Activated naive CD8-positive, alpha-beta T cell treated with anti-CD3 and anti-CD28 coated beads, Interleukin-2, amount 50 U/mL, for 24 hours (primary cell): Measurements from ENCODE around the gene EFHD1.
"Not testable (repeated sequence)": the region's sequence is repeated elsewhere in the genome, so short reads cannot be mapped to it uniquely, and the experiment has no call there.

Source experiments
- ATAC-seq: fragments of 150-1000 bp; cut with Tn5 transposase; one replicate; pipeline ENCODE4 v1.10.0; 2021
- DNase-seq: peaks from one replicate; pipeline ENCODE4 v3.0.0; 2021
- H3K27ac Mint-ChIP-seq: one replicate; pipeline ENCODE4 v1.8.0; 2021; ENCODE audit warnings: mild to moderate bottlenecking, mixed read lengths
- H3K27me3 Mint-ChIP-seq: one replicate; pipeline ENCODE4 v1.8.0; 2021; ENCODE audit warnings: mixed read lengths
- H3K36me3 Mint-ChIP-seq: one replicate; pipeline ENCODE4 v1.8.0; 2021; ENCODE audit warnings: low read depth, mixed read lengths
- H3K4me1 Mint-ChIP-seq: one replicate; pipeline ENCODE4 v1.8.0; 2021; ENCODE audit warnings: mixed read lengths
- H3K4me3 Mint-ChIP-seq: one replicate; pipeline ENCODE4 v1.8.0; 2021; ENCODE audit warnings: mild to moderate bottlenecking, moderate library complexity, mixed read lengths
- H3K9me3 Mint-ChIP-seq: one replicate; pipeline ENCODE4 v1.8.0; 2021; ENCODE audit warnings: mixed read lengths

The EFHD1 gene

DNA sequence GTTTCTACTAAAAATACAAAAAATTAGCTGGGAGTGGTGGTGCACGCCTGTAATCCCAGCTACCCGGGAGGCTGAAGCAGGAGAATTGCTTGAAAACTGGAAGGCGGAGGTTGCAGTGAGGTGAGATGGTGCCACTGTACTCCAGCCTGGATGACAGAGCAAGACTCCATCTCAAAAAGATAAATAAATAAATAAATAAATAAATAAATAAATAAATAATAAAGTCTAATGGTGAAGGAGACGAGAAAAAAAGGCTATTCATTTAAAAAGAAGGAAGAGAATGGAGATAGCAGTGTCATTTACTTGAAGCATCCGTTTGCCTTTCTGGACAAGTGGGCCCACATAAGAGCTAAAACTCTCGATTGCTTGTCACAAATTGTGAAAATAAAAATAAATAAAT is 52.0 kb downstream of the EFHD1 start:
- not testable (repeated sequence) for ATAC-seq, H3K27me3 Mint-ChIP-seq, H3K4me3 Mint-ChIP-seq, H3K36me3 Mint-ChIP-seq, DNase-seq, H3K27ac Mint-ChIP-seq, H3K4me1 Mint-ChIP-seq, H3K9me3 Mint-ChIP-seq

DNA sequence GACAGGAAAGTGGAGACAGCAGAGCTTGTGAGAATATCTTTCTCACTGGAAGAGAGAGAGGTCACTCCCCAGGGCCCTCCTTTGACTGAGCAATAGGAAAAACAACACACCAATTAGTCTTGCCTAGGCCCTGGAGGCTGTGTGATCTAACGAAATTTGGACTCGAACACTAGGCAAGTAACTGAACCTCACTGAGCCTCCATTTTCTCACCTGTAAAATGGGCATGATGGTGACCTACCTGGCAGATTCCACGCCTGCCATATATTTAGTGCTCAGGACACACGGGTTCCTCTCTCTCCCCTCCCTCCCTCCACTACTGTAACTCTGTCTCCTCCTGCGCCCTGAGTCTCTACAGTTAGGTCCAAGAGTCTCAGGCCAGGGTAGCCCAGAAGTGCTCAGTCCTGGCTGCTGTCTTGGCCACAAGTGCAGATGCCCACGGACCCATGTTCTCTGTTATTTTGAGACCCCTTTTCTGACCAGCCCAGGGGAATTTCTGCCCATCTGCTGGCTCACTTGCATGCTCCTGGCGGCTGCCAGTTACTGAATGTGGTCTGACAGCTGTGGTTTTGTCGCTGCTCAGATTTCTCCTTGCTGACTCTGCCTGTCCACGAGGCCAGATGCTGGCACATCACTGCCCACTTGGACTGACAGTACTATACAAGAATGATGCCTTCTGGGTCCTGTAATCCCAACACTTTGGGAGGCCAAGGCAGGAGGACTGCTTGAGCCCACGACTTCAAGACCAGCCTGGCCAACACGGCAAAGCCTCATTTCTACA is 54.2 kb downstream of the EFHD1 start:
- ATAC-seq (no peak), DNase-seq (no peak)
- H3K27ac Mint-ChIP-seq: no peak overlapping the region
- no peak overlapping the region for H3K4me3 Mint-ChIP-seq
- H3K27me3 Mint-ChIP-seq: no peaks in the 10 kb centered on the region
- H3K4me1 Mint-ChIP-seq: no peaks in the 10 kb centered on the region
- H3K9me3 Mint-ChIP-seq: no peaks in the 10 kb centered on the region
- no peaks in the 10 kb centered on the region for H3K36me3 Mint-ChIP-seq

DNA sequence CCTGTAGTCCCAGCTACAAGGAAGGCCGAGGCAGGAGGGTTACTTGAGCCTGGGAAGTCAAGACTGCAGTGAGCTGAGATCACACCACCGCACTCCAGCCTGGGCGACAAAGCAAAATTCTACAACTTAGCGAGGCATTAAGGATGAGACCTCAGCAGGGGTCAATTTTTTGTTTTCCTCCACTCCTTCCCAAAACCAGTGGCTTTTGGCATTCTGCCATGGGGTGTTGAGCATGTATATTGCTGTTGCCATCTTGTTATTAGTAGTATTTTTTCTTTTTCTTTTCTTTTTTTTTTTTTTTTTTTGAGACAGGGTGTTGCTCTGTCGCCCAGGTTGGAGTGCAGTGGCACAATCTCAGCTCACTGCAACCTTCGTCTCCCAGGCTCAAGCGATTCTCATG is 54.8 kb downstream of the EFHD1 start:
- ATAC-seq: no peak
- Mint-ChIP-seq H3K27ac (no peak overlapping the region), H3K4me1 (no peaks in the 10 kb centered on the region)

DNA sequence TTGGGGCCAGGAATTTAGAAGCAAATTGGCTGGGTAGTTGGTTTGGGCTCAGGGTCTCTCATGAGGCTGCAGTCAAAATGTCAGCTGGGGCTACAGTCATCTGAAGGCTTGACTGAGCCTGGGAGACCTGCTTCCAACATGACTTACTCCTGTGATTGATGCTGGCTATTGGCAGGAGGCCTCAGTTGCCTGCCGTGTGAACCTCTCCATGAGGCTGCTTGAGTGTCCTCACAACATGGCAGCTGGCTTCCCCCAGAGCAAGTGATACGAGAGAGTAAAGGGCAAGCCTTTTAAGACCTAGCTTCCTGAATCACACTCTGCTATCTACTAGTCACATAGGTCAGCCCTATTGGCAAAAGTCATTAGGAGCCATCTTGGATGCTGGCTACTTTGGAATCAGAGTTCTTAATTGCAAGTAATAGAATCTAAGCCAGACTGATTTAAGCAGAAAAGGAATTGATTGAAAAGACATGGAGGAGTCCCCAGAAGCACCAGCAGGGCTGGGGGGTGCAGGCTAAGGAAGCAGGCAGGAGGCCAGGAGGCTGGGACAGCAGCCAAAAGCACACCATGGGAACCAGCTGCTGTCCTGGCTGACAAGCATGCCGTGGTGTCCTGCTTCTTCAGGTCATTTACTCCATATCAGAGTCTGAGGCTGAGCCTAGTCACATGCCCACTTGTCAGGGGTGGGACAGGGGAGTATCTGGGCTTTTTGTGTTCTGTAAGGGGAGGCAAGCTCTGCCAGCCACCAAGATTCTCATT is 55.9 kb downstream of the EFHD1 start:
- ATAC-seq (no peak), DNase-seq (no peak)
- Mint-ChIP-seq H3K9me3 (no peaks in the 10 kb centered on the region), H3K27me3 (no peaks in the 10 kb centered on the region), H3K27ac (no peak overlapping the region), H3K4me1 (no peaks in the 10 kb centered on the region), H3K36me3 (no peaks in the 10 kb centered on the region), H3K4me3 (no peak overlapping the region)

More for the DNA sequence above, 54.8 kb downstream of the EFHD1 start:
- H3K27me3 Mint-ChIP-seq: no peaks in the 10 kb centered on the region
- no peak for DNase-seq
- no peaks in the 10 kb centered on the region for H3K9me3 Mint-ChIP-seq
- H3K36me3 Mint-ChIP-seq: no peaks in the 10 kb centered on the region
- no peak overlapping the region for H3K4me3 Mint-ChIP-seq

DNA sequence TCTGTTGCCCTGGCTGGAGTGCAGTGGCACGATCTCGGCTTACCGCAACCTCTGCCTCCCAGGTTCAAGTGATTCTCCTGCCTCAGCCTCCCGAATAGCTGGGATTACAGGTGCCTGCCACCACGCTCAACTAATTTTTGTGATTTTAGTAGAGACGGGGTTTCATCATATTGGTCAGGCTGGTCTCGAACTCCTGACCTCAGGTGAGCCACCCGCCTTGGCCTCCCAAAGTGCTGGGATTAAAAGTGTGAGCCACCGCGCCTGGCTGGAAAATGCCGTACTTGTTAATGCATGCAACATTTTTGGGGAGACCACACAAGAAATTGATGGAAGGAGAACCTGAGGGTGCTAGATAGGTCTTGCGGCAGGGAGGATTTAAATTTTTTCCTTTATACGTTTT is 57.7 kb downstream of the EFHD1 start:
- DNase-seq, H3K4me3 Mint-ChIP-seq, H3K27me3 Mint-ChIP-seq, H3K27ac Mint-ChIP-seq, H3K4me1 Mint-ChIP-seq, ATAC-seq, H3K36me3 Mint-ChIP-seq, H3K9me3 Mint-ChIP-seq: not testable (repeated sequence)

DNA sequence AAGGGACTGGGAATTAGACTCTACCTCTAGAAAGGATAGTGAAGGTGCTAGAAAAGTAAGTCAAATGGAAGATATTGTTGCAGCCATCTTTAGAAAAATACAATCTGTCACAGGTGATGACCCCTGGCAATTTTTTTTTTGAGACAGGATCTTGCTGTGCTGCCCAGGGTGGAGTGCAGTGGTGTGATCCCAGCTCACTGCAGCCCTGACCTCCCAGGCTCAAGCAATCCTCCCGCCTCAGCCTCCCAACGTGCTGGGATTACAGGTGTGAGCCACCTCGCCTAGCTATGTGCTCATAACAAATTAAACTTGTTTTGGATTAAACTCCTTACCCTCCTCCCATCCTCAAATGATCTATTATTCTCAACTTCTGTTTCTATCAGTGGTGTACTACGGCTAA is 59.9 kb downstream of the EFHD1 start:
- H3K36me3 Mint-ChIP-seq: no peaks in the 10 kb centered on the region
- no peak for DNase-seq
- peaks cover 6% of the 10 kb centered on the region for H3K9me3 Mint-ChIP-seq
- H3K27me3 Mint-ChIP-seq: no peaks in the 10 kb centered on the region
- no peak overlapping the region for H3K27ac Mint-ChIP-seq
- H3K4me3 Mint-ChIP-seq: no peak overlapping the region
- no peak for ATAC-seq
- H3K4me1 Mint-ChIP-seq: peaks cover 5% of the 10 kb centered on the region

DNA sequence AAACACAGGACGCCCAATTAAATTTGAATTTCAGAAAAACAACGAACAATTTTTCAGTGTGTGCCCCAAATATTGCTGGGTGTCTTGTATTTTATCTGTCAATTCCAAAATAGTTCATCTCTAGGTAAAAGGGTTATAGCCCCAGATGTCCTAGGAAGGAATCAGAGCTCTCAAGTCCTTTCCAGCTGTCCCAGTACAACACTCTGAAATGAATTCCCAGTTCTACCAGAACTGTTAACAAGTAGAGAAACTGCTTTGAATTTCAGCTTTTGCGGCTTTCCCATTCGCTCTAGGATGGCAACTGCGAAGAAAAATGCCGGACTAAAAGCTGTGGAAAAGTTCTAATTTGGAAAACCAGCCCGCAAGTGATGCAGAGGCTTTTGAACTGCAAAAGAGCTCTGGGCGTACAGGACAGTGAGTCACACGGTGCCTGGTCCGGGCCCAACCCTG is 63.2 kb downstream of the EFHD1 start:
- Mint-ChIP-seq H3K4me3 (peak overlapping the region; percentile 95), H3K9me3 (peaks cover 6% of the 10 kb centered on the region), H3K4me1 (peaks cover 29% of the 10 kb centered on the region), H3K36me3 (peaks cover 19% of the 10 kb centered on the region), H3K27ac (peak overlapping the region; percentile 69), H3K27me3 (no peaks in the 10 kb centered on the region)
- DNase-seq: no peak
- no peak for ATAC-seq

DNA sequence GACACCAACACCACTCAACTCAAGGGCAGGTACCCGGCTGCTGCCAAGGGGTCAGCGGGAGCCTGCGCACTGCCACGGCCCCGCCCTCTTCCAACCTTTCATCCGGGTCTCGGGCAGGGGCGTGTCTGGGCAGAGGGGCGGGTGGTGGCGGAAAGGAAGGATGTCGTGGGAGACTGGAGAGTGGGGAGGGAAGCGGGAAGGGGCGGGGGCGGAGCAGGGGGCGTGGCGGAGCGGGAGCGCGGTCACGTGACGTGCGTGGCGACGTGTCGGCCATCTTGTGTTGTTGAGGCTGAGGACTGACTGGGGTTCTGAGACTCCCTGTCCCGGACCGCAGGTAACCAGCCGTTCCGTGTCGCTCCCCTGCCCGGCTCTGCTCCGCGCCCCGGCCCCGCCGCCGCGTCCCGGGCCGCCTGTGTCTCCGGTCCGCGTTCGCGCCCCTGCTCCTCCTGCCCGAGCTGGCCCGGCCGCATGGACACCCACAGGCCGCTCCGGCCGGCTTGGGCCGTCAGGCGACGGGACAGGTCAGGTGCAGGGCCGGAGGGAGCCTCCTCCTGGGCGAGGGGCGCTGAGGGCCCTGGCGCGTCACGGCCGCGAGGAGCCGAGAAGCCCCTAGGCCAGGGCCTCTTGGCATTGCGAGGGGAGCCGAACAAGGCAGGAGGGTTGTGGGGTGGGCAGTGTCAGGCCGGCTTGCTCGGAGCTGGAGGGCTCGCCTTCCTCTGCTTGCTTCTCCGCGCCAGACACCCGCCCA is 63.8 kb downstream of the EFHD1 start, which contains the start of gene GIGYF2:
TSS of gene GIGYF2 (plus strand) at position 273 of the 748 bp plus-strand sequence. CDS start 37,867 bp downstream, outside the sequence.
- H3K9me3 Mint-ChIP-seq: peaks cover 6% of the 10 kb centered on the region
- H3K4me1 Mint-ChIP-seq: peaks cover 30% of the 10 kb centered on the region
- H3K27ac Mint-ChIP-seq: peak within 1 kb of the TSS; percentile 91
- H3K36me3 Mint-ChIP-seq: peaks cover 19% of the 10 kb centered on the region
- H3K27me3 Mint-ChIP-seq: no peaks in the 10 kb centered on the region
- ATAC-seq (peak; percentile 95), DNase-seq (peak; percentile 96)
- peak within 1 kb of the TSS; percentile 95 for H3K4me3 Mint-ChIP-seq

DNA sequence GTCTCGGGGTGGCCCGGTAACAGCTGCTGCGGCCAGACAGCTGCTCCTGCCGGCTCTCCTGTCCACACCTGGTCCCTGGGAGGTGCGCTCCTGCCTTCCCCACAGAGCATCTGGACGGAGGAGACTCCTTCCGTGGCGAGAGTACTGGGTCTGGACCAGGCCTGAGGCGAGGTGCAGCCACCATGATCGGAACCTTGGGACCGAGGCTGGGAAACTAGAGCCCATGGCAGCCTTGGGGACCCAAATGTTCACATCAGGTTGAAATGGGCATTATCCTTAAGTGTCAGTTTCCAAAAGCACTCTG is 64.4 kb downstream of the EFHD1 start:
- Mint-ChIP-seq H3K9me3 (peaks cover 6% of the 10 kb centered on the region), H3K27ac (peak overlapping the region; percentile 91), H3K27me3 (no peaks in the 10 kb centered on the region), H3K36me3 (peaks cover 23% of the 10 kb centered on the region), H3K4me1 (peaks cover 32% of the 10 kb centered on the region), H3K4me3 (peak overlapping the region; percentile 95)
- DNase-seq (peak; percentile 27), ATAC-seq (no peak)

DNA sequence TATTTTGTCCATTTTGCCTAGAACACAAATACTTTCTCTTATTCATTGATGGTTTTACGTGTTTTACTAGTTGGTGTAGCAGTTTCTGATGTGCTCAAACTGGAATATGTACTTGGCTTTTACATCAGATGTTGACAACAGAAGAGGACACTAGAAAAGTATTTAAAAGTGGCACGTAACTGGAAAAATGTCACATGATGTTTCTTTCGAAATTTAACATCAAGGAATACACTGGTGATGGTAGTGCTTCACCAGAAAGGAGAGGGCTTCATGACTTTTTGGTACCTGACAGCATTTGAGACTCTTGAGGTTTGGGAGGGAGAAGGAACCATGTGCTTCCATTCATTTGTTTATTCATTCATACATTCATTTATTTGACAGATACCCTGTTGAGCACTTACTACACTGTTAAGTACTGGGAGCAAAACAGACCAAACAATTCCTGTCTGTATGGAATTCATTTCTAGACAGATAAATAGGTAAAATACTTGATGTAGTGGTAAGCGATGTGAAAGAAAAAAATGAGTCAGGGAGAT is 65.2 kb downstream of the EFHD1 start:
- DNase-seq (no peak), ATAC-seq (no peak)
- Mint-ChIP-seq H3K4me1 (peaks cover 35% of the 10 kb centered on the region), H3K9me3 (peaks cover 6% of the 10 kb centered on the region), H3K36me3 (peaks cover 26% of the 10 kb centered on the region), H3K27ac (peak overlapping the region; percentile 52), H3K4me3 (peak overlapping the region; percentile 95), H3K27me3 (no peaks in the 10 kb centered on the region)

DNA sequence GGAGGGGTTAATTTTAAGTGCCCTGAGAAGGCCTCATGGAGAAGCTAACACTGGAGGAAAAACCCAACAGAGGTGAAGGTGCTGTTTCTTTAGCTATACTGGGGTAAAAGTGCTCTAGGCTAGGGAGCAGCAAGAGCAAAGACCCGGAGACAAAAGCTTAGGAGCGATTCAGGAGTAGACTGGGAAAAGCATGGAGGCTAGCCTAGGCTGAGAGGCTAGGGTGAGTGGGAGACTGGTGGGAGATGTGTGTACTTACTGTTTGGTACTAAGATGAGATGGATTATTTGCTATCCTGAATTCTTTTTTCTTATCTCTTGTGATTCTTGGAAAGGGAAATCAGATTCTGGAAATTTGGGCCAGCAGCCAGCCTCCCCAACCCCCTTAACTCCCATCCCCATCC is 65.7 kb downstream of the EFHD1 start:
- Mint-ChIP-seq H3K27me3 (no peaks in the 10 kb centered on the region), H3K36me3 (peaks cover 31% of the 10 kb centered on the region), H3K4me3 (peak overlapping the region; percentile 95), H3K27ac (peak overlapping the region; percentile 52), H3K9me3 (peaks cover 6% of the 10 kb centered on the region), H3K4me1 (peaks cover 38% of the 10 kb centered on the region)
- no peak for DNase-seq
- ATAC-seq: no peak

DNA sequence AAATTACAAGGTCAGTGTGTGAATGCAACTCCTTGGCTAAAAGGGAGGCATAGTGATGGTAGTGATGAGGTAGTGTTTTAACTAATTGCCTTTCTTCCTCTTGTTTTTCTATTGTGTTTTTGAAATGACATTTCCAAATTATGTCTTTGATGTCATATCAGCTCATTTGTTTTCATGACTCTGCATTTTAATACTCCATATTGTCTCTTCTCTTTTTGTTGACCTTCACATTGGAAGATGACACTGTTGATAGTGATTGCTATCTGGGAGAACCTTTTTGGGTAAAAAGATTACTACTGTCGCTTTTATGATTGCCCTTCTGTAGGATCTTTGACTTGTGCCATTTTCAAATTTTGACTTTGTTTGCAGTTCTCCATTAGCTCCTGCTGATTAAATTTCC is 66.8 kb downstream of the EFHD1 start:
- Mint-ChIP-seq H3K27ac (peak overlapping the region; percentile 6), H3K36me3 (peaks cover 38% of the 10 kb centered on the region), H3K4me1 (peaks cover 38% of the 10 kb centered on the region), H3K27me3 (no peaks in the 10 kb centered on the region), H3K4me3 (peak overlapping the region; percentile 41), H3K9me3 (no peaks in the 10 kb centered on the region)
- no peak for DNase-seq
- ATAC-seq: no peak

DNA sequence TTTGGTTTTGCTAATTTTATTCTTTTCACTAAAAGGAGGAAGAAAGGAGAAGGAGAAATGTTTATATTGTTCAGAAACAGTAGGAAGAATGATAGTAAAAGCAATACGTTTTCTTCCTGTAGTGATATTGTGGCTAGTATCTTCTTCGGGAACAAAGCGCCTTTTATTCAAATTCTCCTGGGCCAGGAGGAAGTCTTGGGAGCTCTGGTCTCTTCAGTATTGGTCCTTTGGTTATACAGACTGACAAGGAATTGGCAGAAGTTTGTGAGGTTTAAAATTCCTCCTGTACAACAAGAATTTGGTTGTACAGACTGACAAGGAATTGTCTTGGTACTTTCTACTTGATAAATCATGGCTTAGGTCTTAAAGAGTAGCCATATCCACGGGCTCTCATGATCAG is 73.7 kb downstream of the EFHD1 start:
- Mint-ChIP-seq H3K36me3 (peaks cover 49% of the 10 kb centered on the region), H3K9me3 (no peaks in the 10 kb centered on the region)
- ATAC-seq: no peak

DNA sequence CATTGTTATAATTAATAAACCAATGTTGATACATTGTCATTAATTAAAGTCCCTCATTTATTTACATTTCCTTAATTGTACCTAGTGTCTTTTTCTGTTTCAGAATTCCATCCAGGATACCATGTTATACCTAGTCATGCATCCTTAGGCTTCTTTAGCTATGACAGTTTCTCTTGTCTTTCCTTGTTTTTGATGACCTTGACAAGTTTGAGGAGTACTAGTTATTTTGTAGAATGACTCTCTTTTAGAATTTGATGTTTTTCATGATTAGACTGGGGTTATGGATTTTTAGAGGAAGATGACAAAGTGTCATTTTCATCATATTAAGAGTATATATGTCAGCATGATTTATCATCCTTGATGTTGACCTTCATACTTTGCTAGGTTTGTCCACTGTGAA is 80.1 kb downstream of the EFHD1 start:
- ATAC-seq (no peak), DNase-seq (no peak)
- Mint-ChIP-seq H3K27me3 (no peaks in the 10 kb centered on the region), H3K27ac (no peak overlapping the region), H3K4me3 (no peak overlapping the region), H3K4me1 (peaks cover 30% of the 10 kb centered on the region), H3K9me3 (peaks cover 4% of the 10 kb centered on the region), H3K36me3 (peaks cover 49% of the 10 kb centered on the region)

More for the DNA sequence above, 73.7 kb downstream of the EFHD1 start:
- DNase-seq: no peak
- Mint-ChIP-seq H3K27ac (no peak overlapping the region), H3K4me1 (peaks cover 11% of the 10 kb centered on the region), H3K27me3 (no peaks in the 10 kb centered on the region), H3K4me3 (no peak overlapping the region)
